ENCODE data around the gene CFP. TPM values are rescaled to one million over a fixed set of nuclear protein-coding genes. Genes with fewer than 3 reads are reported as not detected.

Gene CFP
- total and polyA plus RNA-seq, 4 donors = 3.1 to 6.0 (median 4.5) TPM

DNA sequence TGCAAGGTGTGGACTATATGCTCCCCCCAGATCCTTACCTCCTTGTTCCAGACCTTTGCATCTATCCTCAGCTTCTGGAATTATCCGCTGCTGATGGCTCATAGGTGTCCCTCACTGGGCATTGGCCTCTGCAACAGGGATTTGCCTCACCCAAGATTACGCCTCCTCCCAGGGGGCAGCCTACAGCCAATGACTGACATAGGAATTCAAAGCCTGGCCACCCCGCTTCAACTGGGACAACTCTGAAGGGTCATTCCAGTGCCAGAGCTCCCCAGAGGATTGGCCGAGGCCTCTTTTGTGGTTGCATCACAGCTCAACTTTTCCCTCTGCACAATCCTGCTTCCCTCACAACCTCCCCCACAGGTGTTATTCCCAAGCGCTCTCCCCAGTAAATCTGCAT is 15.1 kb downstream of the CFP start:
- 72 to 73% methylated on average over 5 of the region's 5 CpGs for WGBS, 2 donors
- ATAC-seq (ENCODE audit: low FRiP score) (no peak), DNase-seq (no peak)
- H3K27me3 ChIP-seq (ENCODE audit: control insufficient read depth in 1 of 2, insufficient read depth in 2 of 2, low read length in 1 of 2) = no peaks in the 10 kb centered on the region
- H3K9me3 ChIP-seq (ENCODE audit: control insufficient read depth, low read length) = no peaks in the 10 kb centered on the region
- no peaks in the 10 kb centered on the region for H3K36me3 ChIP-seq (ENCODE audit: control insufficient read depth in 1 of 2, insufficient read depth in 2 of 2, low read length in 1 of 2)
- intact Hi-C loops (cut with DNase I) = no loop called here
- H3K4me1 ChIP-seq (ENCODE audit: control insufficient read depth in 1 of 2, insufficient read depth in 2 of 2, low read length in 2 of 2) = no peaks in the 10 kb centered on the region
- no peak overlapping the region for H3K27ac ChIP-seq (ENCODE audit: low read depth in 1 of 2, low read length in 2 of 2)
- H3K4me3 ChIP-seq (ENCODE audit: low read length in 2 of 2) = no peak overlapping the region

- no peak overlapping the region for H3K27ac ChIP-seq (ENCODE audit: low read depth in 1 of 2, low read length in 2 of 2)
- intact Hi-C loops (cut with DNase I) = no loop called here
- no peaks in the 10 kb centered on the region for H3K4me1 ChIP-seq (ENCODE audit: control insufficient read depth in 1 of 2, insufficient read depth in 2 of 2, low read length in 2 of 2)
- no peaks in the 10 kb centered on the region for H3K36me3 ChIP-seq (ENCODE audit: control insufficient read depth in 1 of 2, insufficient read depth in 2 of 2, low read length in 1 of 2)
- DNase-seq (no peak), ATAC-seq (ENCODE audit: low FRiP score) (no peak)
- WGBS, 2 donors = 81 to 92% methylated on average over 8 of the region's 8 CpGs
- H3K9me3 ChIP-seq (ENCODE audit: control insufficient read depth, low read length) = no peaks in the 10 kb centered on the region
- no peaks in the 10 kb centered on the region for H3K27me3 ChIP-seq (ENCODE audit: control insufficient read depth in 1 of 2, insufficient read depth in 2 of 2, low read length in 1 of 2)
- no peak overlapping the region for H3K4me3 ChIP-seq (ENCODE audit: low read length in 2 of 2)
These were observed 16.6 kb downstream of the CFP start for GRCh38 chrX:47613082-47613481.

DNA sequence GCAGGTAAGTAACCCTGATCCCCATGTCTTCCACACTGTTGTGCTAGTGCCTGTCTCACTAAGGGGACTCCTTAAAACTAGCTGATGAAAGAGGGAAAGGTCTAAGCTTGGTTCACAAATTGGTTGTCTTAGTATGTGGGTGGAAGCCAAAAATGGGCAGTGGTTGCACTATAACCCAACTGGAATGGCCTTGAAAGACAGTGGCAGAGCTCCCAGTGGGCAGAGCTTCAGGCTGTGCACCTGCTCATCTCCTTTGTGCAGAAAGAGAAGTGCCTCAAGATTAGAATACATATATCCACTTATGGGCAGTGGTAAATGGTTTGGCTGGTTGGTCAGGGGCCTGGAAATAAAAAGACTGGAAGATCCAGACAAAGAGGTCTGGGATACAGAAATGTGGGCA is 17.3 kb downstream of the CFP start:
- Histone ChIP-seq H3K27me3 (ENCODE audit: control insufficient read depth in 1 of 2, insufficient read depth in 2 of 2, low read length in 1 of 2) (no peaks in the 10 kb centered on the region), H3K4me1 (ENCODE audit: control insufficient read depth in 1 of 2, insufficient read depth in 2 of 2, low read length in 2 of 2) (no peaks in the 10 kb centered on the region), H3K4me3 (ENCODE audit: low read length in 2 of 2) (no peak overlapping the region), H3K9me3 (ENCODE audit: control insufficient read depth, low read length) (no peaks in the 10 kb centered on the region), H3K36me3 (ENCODE audit: control insufficient read depth in 1 of 2, insufficient read depth in 2 of 2, low read length in 1 of 2) (no peaks in the 10 kb centered on the region), H3K27ac (ENCODE audit: low read depth in 1 of 2, low read length in 2 of 2) (no peak overlapping the region)
- intact Hi-C loops (cut with DNase I) = no loop called here
- ATAC-seq (ENCODE audit: low FRiP score) = no peak
- DNase-seq = no peak

- Histone ChIP-seq H3K9me3 (ENCODE audit: control insufficient read depth, low read length) (no peaks in the 10 kb centered on the region), H3K4me1 (ENCODE audit: control insufficient read depth in 1 of 2, insufficient read depth in 2 of 2, low read length in 2 of 2) (no peaks in the 10 kb centered on the region), H3K36me3 (ENCODE audit: control insufficient read depth in 1 of 2, insufficient read depth in 2 of 2, low read length in 1 of 2) (no peaks in the 10 kb centered on the region), H3K4me3 (ENCODE audit: low read length in 2 of 2) (no peak overlapping the region), H3K27me3 (ENCODE audit: control insufficient read depth in 1 of 2, insufficient read depth in 2 of 2, low read length in 1 of 2) (no peaks in the 10 kb centered on the region), H3K27ac (ENCODE audit: low read depth in 1 of 2, low read length in 2 of 2) (no peak overlapping the region)
- 65 to 92% methylated on average over 2 of the region's 2 CpGs for WGBS, 2 donors
- intact Hi-C loops (cut with DNase I) = no loop called here
- no peak for ATAC-seq (ENCODE audit: low FRiP score)
- no peak for DNase-seq
These were observed 17.8 kb downstream of the CFP start for GRCh38 chrX:47611926-47612325.

GRCh38 chrX:47611489-47611888 is 18.2 kb downstream of the CFP start:
- Histone ChIP-seq H3K27ac (ENCODE audit: low read depth in 1 of 2, low read length in 2 of 2) (no peak overlapping the region), H3K4me1 (ENCODE audit: control insufficient read depth in 1 of 2, insufficient read depth in 2 of 2, low read length in 2 of 2) (no peaks in the 10 kb centered on the region), H3K27me3 (ENCODE audit: control insufficient read depth in 1 of 2, insufficient read depth in 2 of 2, low read length in 1 of 2) (no peaks in the 10 kb centered on the region), H3K9me3 (ENCODE audit: control insufficient read depth, low read length) (no peaks in the 10 kb centered on the region), H3K4me3 (ENCODE audit: low read length in 2 of 2) (no peak overlapping the region), H3K36me3 (ENCODE audit: control insufficient read depth in 1 of 2, insufficient read depth in 2 of 2, low read length in 1 of 2) (no peaks in the 10 kb centered on the region)
- intact Hi-C loops (cut with DNase I) = no loop called here
- 64 to 91% methylated on average over 2 of the region's 2 CpGs for WGBS, 2 donors
- ATAC-seq (ENCODE audit: low FRiP score) (no peak), DNase-seq (no peak)

DNA sequence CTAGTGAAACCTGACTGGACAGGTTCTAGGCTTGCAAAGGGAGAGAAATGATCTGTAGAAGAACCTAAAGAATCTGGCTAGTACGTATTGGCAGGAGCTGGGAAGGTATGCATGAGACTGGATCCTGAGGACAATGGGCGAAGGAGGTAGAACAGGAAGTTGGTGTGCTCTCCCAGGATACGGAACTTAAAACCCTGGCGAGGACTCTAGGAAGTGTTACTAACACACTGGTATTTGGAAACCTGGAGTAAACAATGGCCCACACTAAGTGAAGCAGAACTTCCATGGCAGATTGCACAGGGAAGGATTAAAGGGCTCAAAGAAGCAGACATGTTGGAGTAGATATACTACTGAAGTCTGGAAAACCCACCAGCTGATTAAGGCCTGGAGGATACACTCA is 19.2 kb downstream of the CFP start:
- Histone ChIP-seq H3K27me3 (ENCODE audit: control insufficient read depth in 1 of 2, insufficient read depth in 2 of 2, low read length in 1 of 2) (no peaks in the 10 kb centered on the region), H3K4me3 (ENCODE audit: low read length in 2 of 2) (no peak overlapping the region), H3K9me3 (ENCODE audit: control insufficient read depth, low read length) (no peaks in the 10 kb centered on the region), H3K36me3 (ENCODE audit: control insufficient read depth in 1 of 2, insufficient read depth in 2 of 2, low read length in 1 of 2) (no peaks in the 10 kb centered on the region), H3K27ac (ENCODE audit: low read depth in 1 of 2, low read length in 2 of 2) (no peak overlapping the region), H3K4me1 (ENCODE audit: control insufficient read depth in 1 of 2, insufficient read depth in 2 of 2, low read length in 2 of 2) (no peaks in the 10 kb centered on the region)
- DNase-seq (no peak), ATAC-seq (ENCODE audit: low FRiP score) (no peak)
- 83 to 93% methylated on average over 4 of the region's 4 CpGs for WGBS, 2 donors
- intact Hi-C loops (cut with DNase I) = no loop called here

DNA sequence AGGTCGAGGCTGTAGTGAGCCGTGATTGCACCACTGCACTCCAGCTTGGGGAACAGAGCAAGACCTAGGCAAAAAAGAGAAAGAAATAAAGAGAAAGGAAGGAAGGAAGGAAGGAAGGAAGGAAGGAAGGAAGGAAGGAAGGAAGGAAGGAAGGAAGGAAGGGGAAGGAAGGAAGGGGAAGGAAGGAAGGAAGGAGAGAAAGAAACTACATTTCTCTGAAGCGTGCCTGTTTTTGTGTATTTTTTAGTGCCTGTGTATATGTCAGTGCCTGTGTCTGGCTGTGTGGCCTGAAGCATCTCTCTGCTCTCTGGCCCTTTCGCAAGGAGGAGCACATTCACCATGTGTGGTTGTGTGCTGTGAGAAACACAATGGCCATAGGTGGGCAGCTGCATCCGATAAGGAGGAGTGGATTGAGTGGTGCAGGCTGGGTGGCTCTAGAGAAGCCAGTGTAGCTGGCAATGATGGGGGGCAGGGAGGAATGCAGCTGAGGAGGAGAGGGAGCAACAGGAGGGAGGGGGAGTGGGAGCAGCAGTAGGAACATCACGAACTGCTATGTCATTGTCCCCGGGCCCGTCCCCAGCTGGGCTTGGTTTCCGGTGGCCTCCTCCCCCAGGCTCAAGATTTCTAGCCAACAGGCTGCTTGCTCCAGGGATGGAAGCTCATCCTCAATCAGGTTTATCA is 21.5 kb downstream of the CFP start:
- ATAC-seq (ENCODE audit: low FRiP score) (no peak), DNase-seq (no peak)
- H3K27ac ChIP-seq (ENCODE audit: low read depth in 1 of 2, low read length in 2 of 2) = no peak overlapping the region
- no peaks in the 10 kb centered on the region for H3K27me3 ChIP-seq (ENCODE audit: control insufficient read depth in 1 of 2, insufficient read depth in 2 of 2, low read length in 1 of 2)
- no peak overlapping the region for H3K4me3 ChIP-seq (ENCODE audit: low read length in 2 of 2)
- 51 to 73% methylated on average over 9 of the region's 9 CpGs for WGBS, 2 donors
- no peaks in the 10 kb centered on the region for H3K36me3 ChIP-seq (ENCODE audit: control insufficient read depth in 1 of 2, insufficient read depth in 2 of 2, low read length in 1 of 2)
- H3K9me3 ChIP-seq (ENCODE audit: control insufficient read depth, low read length) = no peaks in the 10 kb centered on the region
- H3K4me1 ChIP-seq (ENCODE audit: control insufficient read depth in 1 of 2, insufficient read depth in 2 of 2, low read length in 2 of 2) = no peaks in the 10 kb centered on the region
- intact Hi-C loops (cut with DNase I) = no loop called here

- no peaks in the 10 kb centered on the region for H3K4me1 ChIP-seq (ENCODE audit: control insufficient read depth in 1 of 2, insufficient read depth in 2 of 2, low read length in 2 of 2)
- no peaks in the 10 kb centered on the region for H3K9me3 ChIP-seq (ENCODE audit: control insufficient read depth, low read length)
- intact Hi-C loops (cut with DNase I) = no loop called here
- no peak overlapping the region for H3K27ac ChIP-seq (ENCODE audit: low read depth in 1 of 2, low read length in 2 of 2)
- no peak overlapping the region for H3K4me3 ChIP-seq (ENCODE audit: low read length in 2 of 2)
- no peaks in the 10 kb centered on the region for H3K36me3 ChIP-seq (ENCODE audit: control insufficient read depth in 1 of 2, insufficient read depth in 2 of 2, low read length in 1 of 2)
- ATAC-seq (ENCODE audit: low FRiP score) (no peak), DNase-seq (no peak)
- H3K27me3 ChIP-seq (ENCODE audit: control insufficient read depth in 1 of 2, insufficient read depth in 2 of 2, low read length in 1 of 2) = no peaks in the 10 kb centered on the region
These were observed 22.6 kb downstream of the CFP start for GRCh38 chrX:47607091-47607490.

DNA sequence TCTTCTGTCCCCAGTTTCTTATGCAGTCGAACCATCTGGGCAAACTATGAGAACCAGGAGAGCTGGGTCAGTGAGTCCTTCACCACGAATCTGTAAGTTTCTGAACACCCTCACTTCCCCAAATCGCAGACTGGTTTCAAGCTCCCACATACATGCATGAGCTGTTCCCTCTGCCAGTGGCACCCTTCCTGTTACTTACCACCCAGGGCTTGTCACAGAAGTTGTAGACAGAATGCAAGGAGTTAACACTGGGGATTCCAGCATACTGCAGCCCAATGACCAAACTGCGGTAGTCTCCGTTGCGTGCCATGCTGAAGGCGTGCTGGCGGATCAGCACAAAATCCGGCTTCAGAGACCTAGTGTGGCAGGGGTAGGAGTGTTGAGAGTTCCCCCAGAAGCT is 24.7 kb downstream of the CFP start:
- Histone ChIP-seq H3K36me3 (ENCODE audit: control insufficient read depth in 1 of 2, insufficient read depth in 2 of 2, low read length in 1 of 2) (no peaks in the 10 kb centered on the region), H3K27ac (ENCODE audit: low read depth in 1 of 2, low read length in 2 of 2) (no peak overlapping the region), H3K9me3 (ENCODE audit: control insufficient read depth, low read length) (no peaks in the 10 kb centered on the region), H3K4me1 (ENCODE audit: control insufficient read depth in 1 of 2, insufficient read depth in 2 of 2, low read length in 2 of 2) (no peaks in the 10 kb centered on the region), H3K27me3 (ENCODE audit: control insufficient read depth in 1 of 2, insufficient read depth in 2 of 2, low read length in 1 of 2) (no peaks in the 10 kb centered on the region), H3K4me3 (ENCODE audit: low read length in 2 of 2) (no peak overlapping the region)
- intact Hi-C loops (cut with DNase I) = no loop called here
- WGBS, 2 donors = 61 to 65% methylated on average over 9 of the region's 9 CpGs
- no peak for ATAC-seq (ENCODE audit: low FRiP score)
- DNase-seq = no peak
